WTC11 (cell line): ENCODE results near the gene CACNA1B.

Experiments used
- CTCF ChIP-seq: fragments of 200-600 bp; IDR thresholded peaks from 2 replicates; pipeline ENCODE4 v1.8.0; 2022; ENCODE audit warnings: antibody characterized with exemption
- ETV6 ChIP-seq: sonication (generic); formaldehyde crosslinking; IDR thresholded peaks from 2 replicates; pipeline ENCODE4 v1.8.1; 2022; ENCODE audit warnings: mild to moderate bottlenecking, missing genetic modification reagents
- FOXP1 ChIP-seq: sonication (generic); formaldehyde crosslinking; IDR thresholded peaks from 2 replicates; pipeline ENCODE4 v1.8.0; 2022; ENCODE audit warnings: missing genetic modification reagents, mild to moderate bottlenecking, moderate library complexity, borderline replicate concordance
- JUN ChIP-seq: sonication (generic); formaldehyde crosslinking; IDR thresholded peaks from 2 replicates; pipeline ENCODE4 v1.8.0; 2023; ENCODE audit warnings: mild to moderate bottlenecking, missing genetic modification reagents
- NFYB ChIP-seq: sonication (generic); formaldehyde crosslinking; conservative IDR thresholded peaks from 2 replicates; pipeline ENCODE4 v1.8.0; 2022; ENCODE audit warnings: low read depth, missing genetic modification reagents
- NR2C2 ChIP-seq: sonication (generic); formaldehyde crosslinking; IDR thresholded peaks from 2 replicates; pipeline ENCODE4 v1.8.0; 2022; ENCODE audit warnings: mild to moderate bottlenecking, missing genetic modification reagents
- SMAD3 ChIP-seq: sonication (generic); formaldehyde crosslinking; IDR thresholded peaks from 2 replicates; pipeline ENCODE4 v1.8.0; 2022; ENCODE audit warnings: missing genetic modification reagents, mild to moderate bottlenecking, borderline replicate concordance
- TEAD4 ChIP-seq: sonication (generic); formaldehyde crosslinking; IDR thresholded peaks from 2 replicates; pipeline ENCODE4 v1.8.0; 2022; ENCODE audit warnings: mild to moderate bottlenecking, missing genetic modification reagents
- ZBTB21 ChIP-seq: sonication (generic); formaldehyde crosslinking; IDR thresholded peaks from 2 replicates; pipeline ENCODE4 v1.8.1; 2023; ENCODE audit warnings: mild to moderate bottlenecking, missing genetic modification reagents, borderline replicate concordance
- ZNF138 ChIP-seq: sonication (generic); formaldehyde crosslinking; conservative IDR thresholded peaks from 2 replicates; pipeline ENCODE4 v1.8.1; 2022; ENCODE audit warnings: mild to moderate bottlenecking, moderate library complexity, missing genetic modification reagents
- TF ChIP-seq, protein P1 (sequence below): sonication (generic); formaldehyde crosslinking; IDR thresholded peaks from 2 replicates; pipeline ENCODE4 v1.8.1; 2023; ENCODE audit warnings: mild to moderate bottlenecking, missing genetic modification reagents, borderline replicate concordance
- TF ChIP-seq, protein P2 (sequence below): sonication (generic); formaldehyde crosslinking; IDR thresholded peaks from 2 replicates; pipeline ENCODE4 v1.8.0; 2022; ENCODE audit warnings: mild to moderate bottlenecking, missing genetic modification reagents
- TF ChIP-seq, protein P3 (sequence below): fragments of 250-450 bp; sonication (Bioruptor Pico); IDR thresholded peaks from 2 replicates; pipeline ENCODE4 v2.1.2; 2022; ENCODE audit warnings: mild to moderate bottlenecking, moderate library complexity
- TF ChIP-seq, protein P4 (sequence below): sonication (generic); formaldehyde crosslinking; IDR thresholded peaks from 2 replicates; pipeline ENCODE4 v1.8.0; 2022; ENCODE audit warnings: mild to moderate bottlenecking, missing genetic modification reagents

DNA sequence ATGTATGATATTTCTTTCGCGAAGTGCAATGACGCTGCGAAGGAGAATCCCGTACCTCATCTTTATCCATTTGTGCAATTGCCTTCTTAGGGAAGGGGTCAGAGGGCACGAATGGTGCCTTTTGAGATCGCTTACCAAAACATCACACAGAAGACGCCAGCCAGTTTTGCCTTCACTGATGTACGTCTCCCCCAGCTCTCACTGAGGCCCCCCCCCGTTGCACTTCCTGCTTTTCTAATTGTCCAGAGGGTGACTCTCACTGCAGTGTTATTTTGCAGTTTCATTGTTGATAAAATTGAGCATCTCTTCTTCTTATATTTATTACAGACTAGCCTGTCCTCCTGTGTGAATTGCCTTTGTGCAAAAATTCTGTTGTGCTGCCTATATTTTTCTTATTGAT, 39.0 kb upstream of the CACNA1B start:
- TF ChIP-seq CTCF: no peak
- TF ChIP-seq NFYB (CRISPR knock-in tag): no peak
- TF ChIP-seq, protein P1, sequence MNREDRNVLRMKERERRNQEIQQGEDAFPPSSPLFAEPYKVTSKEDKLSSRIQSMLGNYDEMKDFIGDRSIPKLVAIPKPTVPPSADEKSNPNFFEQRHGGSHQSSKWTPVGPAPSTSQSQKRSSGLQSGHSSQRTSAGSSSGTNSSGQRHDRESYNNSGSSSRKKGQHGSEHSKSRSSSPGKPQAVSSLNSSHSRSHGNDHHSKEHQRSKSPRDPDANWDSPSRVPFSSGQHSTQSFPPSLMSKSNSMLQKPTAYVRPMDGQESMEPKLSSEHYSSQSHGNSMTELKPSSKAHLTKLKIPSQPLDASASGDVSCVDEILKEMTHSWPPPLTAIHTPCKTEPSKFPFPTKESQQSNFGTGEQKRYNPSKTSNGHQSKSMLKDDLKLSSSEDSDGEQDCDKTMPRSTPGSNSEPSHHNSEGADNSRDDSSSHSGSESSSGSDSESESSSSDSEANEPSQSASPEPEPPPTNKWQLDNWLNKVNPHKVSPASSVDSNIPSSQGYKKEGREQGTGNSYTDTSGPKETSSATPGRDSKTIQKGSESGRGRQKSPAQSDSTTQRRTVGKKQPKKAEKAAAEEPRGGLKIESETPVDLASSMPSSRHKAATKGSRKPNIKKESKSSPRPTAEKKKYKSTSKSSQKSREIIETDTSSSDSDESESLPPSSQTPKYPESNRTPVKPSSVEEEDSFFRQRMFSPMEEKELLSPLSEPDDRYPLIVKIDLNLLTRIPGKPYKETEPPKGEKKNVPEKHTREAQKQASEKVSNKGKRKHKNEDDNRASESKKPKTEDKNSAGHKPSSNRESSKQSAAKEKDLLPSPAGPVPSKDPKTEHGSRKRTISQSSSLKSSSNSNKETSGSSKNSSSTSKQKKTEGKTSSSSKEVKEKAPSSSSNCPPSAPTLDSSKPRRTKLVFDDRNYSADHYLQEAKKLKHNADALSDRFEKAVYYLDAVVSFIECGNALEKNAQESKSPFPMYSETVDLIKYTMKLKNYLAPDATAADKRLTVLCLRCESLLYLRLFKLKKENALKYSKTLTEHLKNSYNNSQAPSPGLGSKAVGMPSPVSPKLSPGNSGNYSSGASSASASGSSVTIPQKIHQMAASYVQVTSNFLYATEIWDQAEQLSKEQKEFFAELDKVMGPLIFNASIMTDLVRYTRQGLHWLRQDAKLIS (CRISPR knock-in tag): no peak
- no peak for TF ChIP-seq ZBTB21 (CRISPR knock-in tag)
- TF ChIP-seq FOXP1 (CRISPR knock-in tag): no peak
- TF ChIP-seq, protein P2, sequence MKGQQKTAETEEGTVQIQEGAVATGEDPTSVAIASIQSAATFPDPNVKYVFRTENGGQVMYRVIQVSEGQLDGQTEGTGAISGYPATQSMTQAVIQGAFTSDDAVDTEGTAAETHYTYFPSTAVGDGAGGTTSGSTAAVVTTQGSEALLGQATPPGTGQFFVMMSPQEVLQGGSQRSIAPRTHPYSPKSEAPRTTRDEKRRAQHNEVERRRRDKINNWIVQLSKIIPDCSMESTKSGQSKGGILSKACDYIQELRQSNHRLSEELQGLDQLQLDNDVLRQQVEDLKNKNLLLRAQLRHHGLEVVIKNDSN: no peak
- TF ChIP-seq JUN: no peak
- TF ChIP-seq ETV6: no peak
- no peak for TF ChIP-seq ZNF138 (CRISPR knock-in tag)
- no peak for TF ChIP-seq TEAD4 (CRISPR knock-in tag)
- TF ChIP-seq, protein P3, sequence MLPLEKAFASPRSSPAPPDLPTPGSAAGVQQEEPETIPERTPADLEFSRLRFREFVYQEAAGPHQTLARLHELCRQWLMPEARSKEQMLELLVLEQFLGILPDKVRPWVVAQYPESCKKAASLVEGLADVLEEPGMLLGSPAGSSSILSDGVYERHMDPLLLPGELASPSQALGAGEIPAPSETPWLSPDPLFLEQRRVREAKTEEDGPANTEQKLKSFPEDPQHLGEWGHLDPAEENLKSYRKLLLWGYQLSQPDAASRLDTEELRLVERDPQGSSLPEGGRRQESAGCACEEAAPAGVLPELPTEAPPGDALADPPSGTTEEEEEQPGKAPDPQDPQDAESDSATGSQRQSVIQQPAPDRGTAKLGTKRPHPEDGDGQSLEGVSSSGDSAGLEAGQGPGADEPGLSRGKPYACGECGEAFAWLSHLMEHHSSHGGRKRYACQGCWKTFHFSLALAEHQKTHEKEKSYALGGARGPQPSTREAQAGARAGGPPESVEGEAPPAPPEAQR: no peak
- TF ChIP-seq SMAD3: no peak
- TF ChIP-seq NR2C2 (CRISPR knock-in tag): no peak
- TF ChIP-seq, protein P4, sequence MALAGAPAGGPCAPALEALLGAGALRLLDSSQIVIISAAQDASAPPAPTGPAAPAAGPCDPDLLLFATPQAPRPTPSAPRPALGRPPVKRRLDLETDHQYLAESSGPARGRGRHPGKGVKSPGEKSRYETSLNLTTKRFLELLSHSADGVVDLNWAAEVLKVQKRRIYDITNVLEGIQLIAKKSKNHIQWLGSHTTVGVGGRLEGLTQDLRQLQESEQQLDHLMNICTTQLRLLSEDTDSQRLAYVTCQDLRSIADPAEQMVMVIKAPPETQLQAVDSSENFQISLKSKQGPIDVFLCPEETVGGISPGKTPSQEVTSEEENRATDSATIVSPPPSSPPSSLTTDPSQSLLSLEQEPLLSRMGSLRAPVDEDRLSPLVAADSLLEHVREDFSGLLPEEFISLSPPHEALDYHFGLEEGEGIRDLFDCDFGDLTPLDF (CRISPR knock-in tag): no peak
